GM12891 (cell line): ENCODE measurements around the gene NSD1.
"Not testable (repeated sequence)": the region's sequence is repeated elsewhere in the genome, so short reads cannot be mapped to it uniquely, and the experiment has no call there.

Experiments
- DNase-seq: peaks from one replicate; pipeline ENCODE4 v3.0.0; 2011; ENCODE audit warnings: low spot score; ENCODE audit not compliant: insufficient read length
- FAIRE-seq: peaks from 2 replicates; lab custom pipeline; 2011; peaks lifted over from hg19 to GRCh38; lab: Jason Lieb, UNC
- PAX5 ChIP-seq: IDR thresholded peaks from 2 replicates; pipeline ENCODE4 v1.6.1; 2011; ENCODE audit warnings: low read length, moderate library complexity, mild to moderate bottlenecking; ENCODE audit not compliant: insufficient read depth, severe bottlenecking
- POLR2A ChIP-seq: IDR thresholded peaks from 2 replicates; pipeline ENCODE4 v1.6.1; 2011; ENCODE audit warnings: low read depth, low read length, control low read depth
- POLR2AphosphoS5 ChIP-seq: IDR thresholded peaks from 2 replicates; pipeline ENCODE4 v1.6.1; 2011; ENCODE audit warnings: low read depth, low read length, control low read depth
- POU2F2 ChIP-seq: IDR thresholded peaks from 2 replicates; pipeline ENCODE4 v1.6.1; 2011; ENCODE audit warnings: low read depth, mild to moderate bottlenecking, control low read depth, low read length, moderate library complexity
- SPI1 ChIP-seq: IDR thresholded peaks from 2 replicates; pipeline ENCODE4 v1.6.1; 2011; ENCODE audit warnings: low read depth, low read length, control low read depth
- TAF1 ChIP-seq: IDR thresholded peaks from 2 replicates; pipeline ENCODE4 v1.6.1; 2011; ENCODE audit warnings: low read depth, low read length, control low read depth

Gene NSD1

DNA sequence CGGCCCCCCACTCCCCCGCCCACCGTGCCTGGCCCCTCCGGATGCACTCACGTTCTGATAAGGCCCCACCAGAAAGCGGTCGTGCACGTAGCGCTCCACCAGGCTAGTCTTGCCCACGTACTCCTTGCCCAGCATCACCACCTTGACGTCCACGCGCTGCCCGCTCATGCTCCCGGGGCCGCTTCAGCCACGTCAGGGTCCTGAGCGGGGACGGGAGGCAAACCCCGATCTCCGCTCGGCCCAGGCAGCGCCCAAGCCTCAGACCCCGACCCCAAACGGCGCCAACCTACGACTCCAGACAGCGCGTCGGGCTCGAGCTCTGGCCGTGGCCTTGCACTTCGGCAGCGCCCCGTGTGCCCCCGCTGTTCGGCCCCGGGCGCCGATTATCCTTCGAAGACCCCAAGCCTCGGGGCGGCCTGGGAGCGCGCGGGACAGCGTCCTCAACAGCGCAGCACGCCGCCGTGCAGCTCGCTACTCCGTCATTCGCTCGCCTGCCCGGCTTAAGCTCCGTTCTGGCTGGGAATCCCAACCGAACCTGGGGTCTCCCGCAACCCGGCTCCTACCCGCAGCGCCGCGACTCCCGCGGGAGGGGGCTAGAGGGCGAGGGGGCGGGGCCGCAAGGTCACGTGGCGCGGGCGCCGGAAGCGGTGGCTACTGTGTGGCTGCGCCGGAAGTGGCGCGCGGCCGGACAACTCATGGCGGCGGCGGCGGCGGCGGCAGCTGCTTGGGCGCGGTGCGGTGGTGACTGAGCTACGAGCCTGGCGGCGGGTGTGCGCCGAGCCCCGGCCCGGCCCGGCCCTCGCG lies 169.8 kb downstream of the NSD1 start, which contains the start of the genes PRELID1 and RAB24:
PRELID1 (plus strand) TSS at position 679 of the 804 bp plus-strand sequence. CDS start 187 bp downstream, outside the sequence.
RAB24 (minus strand) TSS at position 599 of the 804 bp plus-strand sequence; CDS start at position 168, 431 bp downstream.
- peak; percentile 87 for FAIRE-seq
- no peak for TF ChIP-seq PAX5
- peak; percentile 54; the same call in 1 of the 2 replicates for TF ChIP-seq POLR2A
- TF ChIP-seq SPI1, result no peak
- no peak for TF ChIP-seq POU2F2
- no peak for TF ChIP-seq TAF1
- TF ChIP-seq POLR2AphosphoS5, result 0 out of 2 replicates have a peak, but pooled peaks have one; percentile 2
- DNase-seq, result peak; percentile 88

DNA sequence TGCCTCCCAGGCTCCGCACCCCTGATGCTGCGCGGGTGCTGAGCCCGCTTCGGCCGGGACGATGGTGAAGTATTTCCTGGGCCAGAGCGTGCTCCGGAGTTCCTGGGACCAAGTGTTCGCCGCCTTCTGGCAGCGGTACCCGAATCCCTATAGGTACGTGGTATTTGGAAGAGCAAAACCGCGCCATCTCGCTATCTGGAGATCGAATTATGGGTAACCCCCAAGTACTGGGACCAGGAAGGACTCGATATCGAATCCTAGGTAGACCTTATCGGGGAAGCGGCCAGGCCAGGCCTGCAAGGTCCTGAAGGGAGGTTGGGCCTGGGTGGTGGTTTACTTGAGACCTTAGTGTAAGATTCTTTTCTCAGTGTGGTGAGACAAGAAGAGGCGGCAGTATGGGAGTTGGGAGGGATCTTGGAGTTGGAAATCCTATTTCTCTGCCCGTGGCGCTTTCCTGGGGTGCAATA lies 170.4 kb downstream of the NSD1 start:
- no peak for TF ChIP-seq SPI1
- TF ChIP-seq PAX5, result no peak
- TF ChIP-seq POLR2A, result no peak
- no peak for TF ChIP-seq POU2F2
- no peak for TF ChIP-seq POLR2AphosphoS5
- no peak for TF ChIP-seq TAF1
- no peak for DNase-seq
- no peak for FAIRE-seq

DNA sequence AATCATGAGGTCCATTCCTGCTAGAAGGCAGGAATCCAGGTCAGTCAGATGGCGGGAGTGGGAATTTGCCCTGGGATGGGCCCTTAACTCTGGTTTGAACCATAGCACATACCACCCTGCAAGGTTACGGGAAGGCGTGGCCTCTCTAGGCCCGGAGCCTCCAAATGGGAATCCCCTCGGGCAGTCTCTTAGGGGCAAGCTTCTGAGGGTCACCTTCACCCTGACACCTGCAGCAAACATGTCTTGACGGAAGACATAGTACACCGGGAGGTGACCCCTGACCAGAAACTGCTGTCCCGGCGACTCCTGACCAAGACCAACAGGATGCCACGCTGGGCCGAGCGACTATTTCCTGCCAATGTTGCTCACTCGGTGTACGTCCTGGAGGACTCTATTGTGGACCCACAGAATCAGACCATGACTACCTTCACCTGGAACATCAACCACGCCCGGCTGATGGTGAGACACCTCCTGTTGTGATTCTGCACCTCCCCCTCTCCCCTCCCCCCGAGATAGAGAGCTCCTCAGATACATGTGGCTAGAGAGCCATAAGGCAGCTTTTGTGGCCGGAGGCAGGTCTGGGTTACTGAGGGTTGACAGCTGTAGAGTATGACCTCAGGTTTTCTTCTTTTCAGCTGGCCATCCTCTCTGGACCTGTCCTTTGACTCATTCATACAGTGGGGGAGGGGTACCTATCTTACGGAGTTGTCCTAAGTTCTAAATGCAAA lies 171.0 kb downstream of the NSD1 start:
- no peak for DNase-seq
- no peak for FAIRE-seq
- TF ChIP-seq POLR2A (no peak), SPI1 (no peak), POU2F2 (no peak), POLR2AphosphoS5 (no peak), TAF1 (no peak), PAX5 (no peak)

GRCh38 chr5:177306103-177306640 lies 172.6 kb downstream of the NSD1 start:
- not testable (repeated sequence) for DNase-seq, FAIRE-seq

GRCh38 chr5:177306674-177307543 lies 173.3 kb downstream of the NSD1 start:
- FAIRE-seq (no peak), DNase-seq (no peak)
- TF ChIP-seq PAX5, result no peak
- peak; percentile 55 for TF ChIP-seq POLR2AphosphoS5

GRCh38 chr5:177307544-177308363 lies 174.2 kb downstream of the NSD1 start:
- TF ChIP-seq POLR2A (peak; percentile 34; the same call in 1 of the 2 replicates), POU2F2 (no peak), TAF1 (no peak), SPI1 (no peak)
- FAIRE-seq, result no peak
- no peak for DNase-seq

GRCh38 chr5:177308740-177309139 lies 175.2 kb downstream of the NSD1 start:
- no peak for TF ChIP-seq TAF1
- no peak for TF ChIP-seq POLR2A
- no peak for TF ChIP-seq POU2F2
- TF ChIP-seq SPI1, result no peak
- no peak for TF ChIP-seq PAX5
- no peak for TF ChIP-seq POLR2AphosphoS5
- no peak for DNase-seq
- FAIRE-seq, result no peak
